PC-3 (cell line): ENCODE data around the gene MYL10.

Experiments used
- EZH2 ChIP-seq: fragments of 300-600 bp; sonication (generic); IDR thresholded peaks from one replicate; pipeline ENCODE4 v1.6.1; 2017; ENCODE audit warnings: antibody characterized with exemption, mild to moderate bottlenecking, low read length; ENCODE audit not compliant: unreplicated experiment
- EZH2phosphoT487 ChIP-seq: fragments of 300-600 bp; sonication (generic); IDR thresholded peaks from 2 replicates; pipeline ENCODE4 v1.6.1; 2018; ENCODE audit warnings: mild to moderate bottlenecking, antibody characterized with exemption, low read length, borderline replicate concordance
- TF ChIP-seq, protein P1 (sequence below): fragments of 300-600 bp; sonication (generic); conservative IDR thresholded peaks from 2 replicates; pipeline ENCODE4 v1.5.1; 2017; ENCODE audit warnings: antibody characterized with exemption, low read depth, mild to moderate bottlenecking, low read length

GRCh38 chr7:101597941-101598340 lies 31.2 kb downstream of the MYL10 start:
- TF ChIP-seq, protein P1, sequence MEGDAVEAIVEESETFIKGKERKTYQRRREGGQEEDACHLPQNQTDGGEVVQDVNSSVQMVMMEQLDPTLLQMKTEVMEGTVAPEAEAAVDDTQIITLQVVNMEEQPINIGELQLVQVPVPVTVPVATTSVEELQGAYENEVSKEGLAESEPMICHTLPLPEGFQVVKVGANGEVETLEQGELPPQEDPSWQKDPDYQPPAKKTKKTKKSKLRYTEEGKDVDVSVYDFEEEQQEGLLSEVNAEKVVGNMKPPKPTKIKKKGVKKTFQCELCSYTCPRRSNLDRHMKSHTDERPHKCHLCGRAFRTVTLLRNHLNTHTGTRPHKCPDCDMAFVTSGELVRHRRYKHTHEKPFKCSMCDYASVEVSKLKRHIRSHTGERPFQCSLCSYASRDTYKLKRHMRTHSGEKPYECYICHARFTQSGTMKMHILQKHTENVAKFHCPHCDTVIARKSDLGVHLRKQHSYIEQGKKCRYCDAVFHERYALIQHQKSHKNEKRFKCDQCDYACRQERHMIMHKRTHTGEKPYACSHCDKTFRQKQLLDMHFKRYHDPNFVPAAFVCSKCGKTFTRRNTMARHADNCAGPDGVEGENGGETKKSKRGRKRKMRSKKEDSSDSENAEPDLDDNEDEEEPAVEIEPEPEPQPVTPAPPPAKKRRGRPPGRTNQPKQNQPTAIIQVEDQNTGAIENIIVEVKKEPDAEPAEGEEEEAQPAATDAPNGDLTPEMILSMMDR, result no peak
- TF ChIP-seq EZH2phosphoT487 (no peak), EZH2 (no peak)
